HepG2 (cell line): ENCODE data around the gene ZBTB17. TPM values are rescaled to one million over a fixed set of nuclear protein-coding genes. Genes with fewer than 3 reads are reported as not detected.

Experiments
- ERF ChIP-seq: IDR thresholded peaks from 2 replicates; pipeline ENCODE4 v1.6.1; 2018; ENCODE audit warnings: missing biosample characterization, missing genetic modification reagents
- FOXM1 ChIP-seq: sonication (generic); formaldehyde crosslinking; IDR thresholded peaks from 2 replicates; pipeline ENCODE4 v1.5.0; 2020; ENCODE audit warnings: missing genetic modification reagents
- HNRNPK ChIP-seq: fragments of 200-400 bp; formaldehyde crosslinking; IDR thresholded peaks from 2 replicates; pipeline ENCODE4 v1.6.1; 2018; ENCODE audit warnings: low read length, low read depth, moderate library complexity, mild to moderate bottlenecking; ENCODE audit not compliant: poor library complexity, severe bottlenecking
- IKZF1 ChIP-seq: fragments of 450-650 bp; IDR thresholded peaks from 2 replicates; pipeline ENCODE4 v1.7.1; 2016
- PITX1 ChIP-seq: sonication (generic); formaldehyde crosslinking; IDR thresholded peaks from 2 replicates; pipeline ENCODE4 v1.5.1; 2020; ENCODE audit warnings: mild to moderate bottlenecking, missing genetic modification reagents
- SATB2 ChIP-seq: sonication (generic); formaldehyde crosslinking; IDR thresholded peaks from 2 replicates; pipeline ENCODE4 v1.5.0; 2020; ENCODE audit warnings: missing genetic modification reagents
- SP4 ChIP-seq: sonication (generic); formaldehyde crosslinking; IDR thresholded peaks from 2 replicates; pipeline ENCODE4 v1.8.1; 2023; ENCODE audit warnings: mild to moderate bottlenecking, missing genetic modification reagents
- SRSF9 ChIP-seq: fragments of 200-400 bp; formaldehyde crosslinking; IDR thresholded peaks from 2 replicates; pipeline ENCODE4 v1.6.1; 2018; ENCODE audit warnings: borderline replicate concordance, mild to moderate bottlenecking, low read depth, low read length; ENCODE audit not compliant: insufficient read depth, poor library complexity, severe bottlenecking
- TCF7 ChIP-seq: sonication (generic); IDR thresholded peaks from 2 replicates; pipeline ENCODE4 v1.6.1; 2016; ENCODE audit warnings: antibody characterized with exemption, low read depth
- ZNF138 ChIP-seq: sonication (generic); formaldehyde crosslinking; IDR thresholded peaks from 2 replicates; pipeline ENCODE4 v1.5.0; 2020; ENCODE audit warnings: mild to moderate bottlenecking, low read depth, missing genetic modification reagents
- ZNF235 ChIP-seq: sonication (generic); formaldehyde crosslinking; IDR thresholded peaks from 2 replicates; pipeline ENCODE4 v1.8.1; 2023; ENCODE audit warnings: mild to moderate bottlenecking, missing genetic modification reagents, borderline replicate concordance
- ZNF496 ChIP-seq: sonication (generic); formaldehyde crosslinking; IDR thresholded peaks from 2 replicates; pipeline ENCODE4 v1.8.1; 2023; ENCODE audit warnings: mild to moderate bottlenecking, moderate library complexity, missing genetic modification reagents; ENCODE audit not compliant: insufficient replicate concordance
- ZNF577 ChIP-seq: sonication (generic); formaldehyde crosslinking; IDR thresholded peaks from 2 replicates; pipeline ENCODE4 v1.4.0; 2020; ENCODE audit warnings: mild to moderate bottlenecking, low read depth, missing genetic modification reagents, borderline replicate concordance
- ZNF75D ChIP-seq: sonication (generic); formaldehyde crosslinking; IDR thresholded peaks from 2 replicates; pipeline ENCODE4 v1.8.1; 2023; ENCODE audit warnings: missing genetic modification reagents, mild to moderate bottlenecking, borderline replicate concordance
- ZNF776 ChIP-seq: sonication (generic); formaldehyde crosslinking; IDR thresholded peaks from 2 replicates; pipeline ENCODE4 v1.4.0; 2020; ENCODE audit warnings: mild to moderate bottlenecking, missing genetic modification reagents
- polyA plus RNA-seq, 8 experiments: library from polyadenylated mRNA; depleted of rRNA in 3 of 8; stranded (reverse) in 7 of 8; unstranded in 1 of 8; fragments of >200 nt; fragmentation: Illumina TruSeq in 4 of 8; extraction: Trizol in 4 of 8; gene quantifications; 2 replicates each; pipeline versions ENCODE4 v1.2.1 to v1.2.3, GENCODE V29; 2011 to 2016; ENCODE audit warnings: low read depth in 4 of 8, missing spikeins in 1 of 8, mixed read lengths in 1 of 8; ENCODE audit not compliant: insufficient read depth in 1 of 8
- total RNA-seq, 5 experiments: library from RNA; depleted of rRNA; stranded (reverse); fragments of >200 nt; fragmentation: Illumina TruSeq; extraction: Trizol; gene quantifications; 2 replicates each; pipeline ENCODE4 v1.2.3, GENCODE V29; 2016; ENCODE audit warnings: low read depth in 1 of 5
- TF ChIP-seq, protein P1 (sequence below): sonication (generic); formaldehyde crosslinking; IDR thresholded peaks from 2 replicates; pipeline ENCODE4 v1.4.0; 2020; ENCODE audit warnings: missing genetic modification reagents
- TF ChIP-seq, protein P2 (sequence below): IDR thresholded peaks from 2 replicates; pipeline ENCODE4 v1.6.1; 2018; ENCODE audit warnings: missing genetic modification reagents
- TF ChIP-seq, protein P3 (sequence below): sonication (generic); formaldehyde crosslinking; IDR thresholded peaks from 2 replicates; pipeline ENCODE4 v1.5.0; 2020; ENCODE audit warnings: mild to moderate bottlenecking, low read depth, missing genetic modification reagents, borderline replicate concordance
- TF ChIP-seq, protein P4 (sequence below): fragments of 450-650 bp; IDR thresholded peaks from 2 replicates; pipeline ENCODE4 v1.6.1; 2017

ZBTB17 gene
- total and polyA plus RNA-seq, 2 of the 13 experiments (the other 11 are each of a cell fraction or from before 2014, with no cell fraction given) = 16.7 to 17.0 TPM

DNA sequence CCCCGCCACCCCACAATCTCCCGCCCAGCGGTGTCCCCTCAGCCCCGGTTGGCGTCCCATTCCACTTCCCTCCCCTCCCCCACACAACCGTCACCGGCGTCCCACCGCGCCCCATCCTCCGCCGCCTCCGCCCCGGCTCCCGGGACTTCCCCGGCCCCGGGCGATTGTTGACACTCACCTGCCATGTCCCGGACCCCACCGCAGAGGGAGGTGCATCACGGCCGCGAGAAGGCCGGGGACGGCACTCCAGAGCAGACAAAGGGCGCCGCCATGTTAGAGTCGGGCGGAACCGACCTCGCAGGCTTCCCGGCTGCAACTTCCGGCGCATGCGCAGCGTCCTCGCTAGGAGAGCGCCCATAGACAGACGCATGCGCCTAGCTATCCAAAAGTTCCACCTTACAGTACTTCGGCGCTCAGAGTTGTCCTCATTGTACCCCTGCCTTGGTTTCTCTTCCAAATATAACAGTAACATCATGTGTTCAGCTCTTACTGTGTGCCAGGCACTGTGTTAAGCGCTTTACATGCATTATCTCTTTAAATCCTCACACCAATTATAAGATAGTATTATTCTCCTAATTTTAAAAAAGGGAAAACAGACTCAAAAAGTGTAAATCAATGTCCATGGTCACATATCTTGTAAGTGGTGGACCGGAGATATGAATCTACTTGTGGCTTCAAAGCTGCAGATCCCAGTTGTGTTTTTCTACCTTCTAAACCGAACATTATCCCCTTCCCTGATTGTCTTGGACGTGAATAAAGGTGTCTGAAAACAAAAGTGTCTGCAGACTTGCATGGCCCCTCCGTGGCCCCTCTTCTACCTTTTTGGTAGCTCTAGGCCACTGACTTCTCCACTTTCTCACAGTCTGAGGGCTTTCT is at the start of gene ZBTB17 (continued):
- TF ChIP-seq, protein P1, sequence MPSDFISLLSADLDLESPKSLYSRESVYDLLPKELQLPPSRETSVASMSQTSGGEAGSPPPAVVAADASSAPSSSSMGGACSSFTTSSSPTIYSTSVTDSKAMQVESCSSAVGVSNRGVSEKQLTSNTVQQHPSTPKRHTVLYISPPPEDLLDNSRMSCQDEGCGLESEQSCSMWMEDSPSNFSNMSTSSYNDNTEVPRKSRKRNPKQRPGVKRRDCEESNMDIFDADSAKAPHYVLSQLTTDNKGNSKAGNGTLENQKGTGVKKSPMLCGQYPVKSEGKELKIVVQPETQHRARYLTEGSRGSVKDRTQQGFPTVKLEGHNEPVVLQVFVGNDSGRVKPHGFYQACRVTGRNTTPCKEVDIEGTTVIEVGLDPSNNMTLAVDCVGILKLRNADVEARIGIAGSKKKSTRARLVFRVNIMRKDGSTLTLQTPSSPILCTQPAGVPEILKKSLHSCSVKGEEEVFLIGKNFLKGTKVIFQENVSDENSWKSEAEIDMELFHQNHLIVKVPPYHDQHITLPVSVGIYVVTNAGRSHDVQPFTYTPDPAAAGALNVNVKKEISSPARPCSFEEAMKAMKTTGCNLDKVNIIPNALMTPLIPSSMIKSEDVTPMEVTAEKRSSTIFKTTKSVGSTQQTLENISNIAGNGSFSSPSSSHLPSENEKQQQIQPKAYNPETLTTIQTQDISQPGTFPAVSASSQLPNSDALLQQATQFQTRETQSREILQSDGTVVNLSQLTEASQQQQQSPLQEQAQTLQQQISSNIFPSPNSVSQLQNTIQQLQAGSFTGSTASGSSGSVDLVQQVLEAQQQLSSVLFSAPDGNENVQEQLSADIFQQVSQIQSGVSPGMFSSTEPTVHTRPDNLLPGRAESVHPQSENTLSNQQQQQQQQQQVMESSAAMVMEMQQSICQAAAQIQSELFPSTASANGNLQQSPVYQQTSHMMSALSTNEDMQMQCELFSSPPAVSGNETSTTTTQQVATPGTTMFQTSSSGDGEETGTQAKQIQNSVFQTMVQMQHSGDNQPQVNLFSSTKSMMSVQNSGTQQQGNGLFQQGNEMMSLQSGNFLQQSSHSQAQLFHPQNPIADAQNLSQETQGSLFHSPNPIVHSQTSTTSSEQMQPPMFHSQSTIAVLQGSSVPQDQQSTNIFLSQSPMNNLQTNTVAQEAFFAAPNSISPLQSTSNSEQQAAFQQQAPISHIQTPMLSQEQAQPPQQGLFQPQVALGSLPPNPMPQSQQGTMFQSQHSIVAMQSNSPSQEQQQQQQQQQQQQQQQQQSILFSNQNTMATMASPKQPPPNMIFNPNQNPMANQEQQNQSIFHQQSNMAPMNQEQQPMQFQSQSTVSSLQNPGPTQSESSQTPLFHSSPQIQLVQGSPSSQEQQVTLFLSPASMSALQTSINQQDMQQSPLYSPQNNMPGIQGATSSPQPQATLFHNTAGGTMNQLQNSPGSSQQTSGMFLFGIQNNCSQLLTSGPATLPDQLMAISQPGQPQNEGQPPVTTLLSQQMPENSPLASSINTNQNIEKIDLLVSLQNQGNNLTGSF (CRISPR knock-in tag) = no peak
- TF ChIP-seq, protein P2, sequence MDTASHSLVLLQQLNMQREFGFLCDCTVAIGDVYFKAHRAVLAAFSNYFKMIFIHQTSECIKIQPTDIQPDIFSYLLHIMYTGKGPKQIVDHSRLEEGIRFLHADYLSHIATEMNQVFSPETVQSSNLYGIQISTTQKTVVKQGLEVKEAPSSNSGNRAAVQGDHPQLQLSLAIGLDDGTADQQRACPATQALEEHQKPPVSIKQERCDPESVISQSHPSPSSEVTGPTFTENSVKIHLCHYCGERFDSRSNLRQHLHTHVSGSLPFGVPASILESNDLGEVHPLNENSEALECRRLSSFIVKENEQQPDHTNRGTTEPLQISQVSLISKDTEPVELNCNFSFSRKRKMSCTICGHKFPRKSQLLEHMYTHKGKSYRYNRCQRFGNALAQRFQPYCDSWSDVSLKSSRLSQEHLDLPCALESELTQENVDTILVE (CRISPR knock-in tag) = peak; percentile 74; the same call in 1 of the 2 replicates
- TF ChIP-seq FOXM1 = no peak
- TF ChIP-seq HNRNPK = peak; percentile 95
- no peak for TF ChIP-seq IKZF1
- no peak for TF ChIP-seq ZNF577 (CRISPR knock-in tag)
- TF ChIP-seq, protein P3, sequence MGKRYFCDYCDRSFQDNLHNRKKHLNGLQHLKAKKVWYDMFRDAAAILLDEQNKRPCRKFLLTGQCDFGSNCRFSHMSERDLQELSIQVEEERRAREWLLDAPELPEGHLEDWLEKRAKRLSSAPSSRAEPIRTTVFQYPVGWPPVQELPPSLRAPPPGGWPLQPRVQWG (CRISPR knock-in tag) = no peak
- peak; percentile 49; the same call in 1 of the 2 replicates for TF ChIP-seq SP4
- TF ChIP-seq PITX1 = no peak
- no peak for TF ChIP-seq SATB2 (CRISPR knock-in tag)
- TF ChIP-seq ZNF496 (CRISPR knock-in tag) = no peak
- TF ChIP-seq ERF (CRISPR knock-in tag) = peak; percentile 46; the same call in 1 of the 2 replicates
- no peak for TF ChIP-seq ZNF138
- TF ChIP-seq ZNF235 = no peak
- no peak for TF ChIP-seq SRSF9
- TF ChIP-seq, protein P4, sequence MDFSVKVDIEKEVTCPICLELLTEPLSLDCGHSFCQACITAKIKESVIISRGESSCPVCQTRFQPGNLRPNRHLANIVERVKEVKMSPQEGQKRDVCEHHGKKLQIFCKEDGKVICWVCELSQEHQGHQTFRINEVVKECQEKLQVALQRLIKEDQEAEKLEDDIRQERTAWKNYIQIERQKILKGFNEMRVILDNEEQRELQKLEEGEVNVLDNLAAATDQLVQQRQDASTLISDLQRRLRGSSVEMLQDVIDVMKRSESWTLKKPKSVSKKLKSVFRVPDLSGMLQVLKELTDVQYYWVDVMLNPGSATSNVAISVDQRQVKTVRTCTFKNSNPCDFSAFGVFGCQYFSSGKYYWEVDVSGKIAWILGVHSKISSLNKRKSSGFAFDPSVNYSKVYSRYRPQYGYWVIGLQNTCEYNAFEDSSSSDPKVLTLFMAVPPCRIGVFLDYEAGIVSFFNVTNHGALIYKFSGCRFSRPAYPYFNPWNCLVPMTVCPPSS = no peak
- no peak for TF ChIP-seq ZNF776 (CRISPR knock-in tag)
- TF ChIP-seq TCF7 = no peak
- TF ChIP-seq ZNF75D (CRISPR knock-in tag) = no peak
